Left ventricle myocardium superior (tissue), 1 donor: ENCODE data around the gene AXIN2. TPM values are rescaled to one million over a fixed set of nuclear protein-coding genes. Genes with fewer than 3 reads are reported as not detected.
"Not testable (repeated sequence)": the region's sequence is repeated elsewhere in the genome, so short reads cannot be mapped to it uniquely, and the experiment has no call there.

ENCODE experiments used
- ATAC-seq: fragments of 200-7000 bp; cut with Tn5 transposase; one replicate; pipeline ENCODE4 v1.9.1; 2020; ENCODE audit warnings: mild to moderate bottlenecking, moderate library complexity
- DNase-seq: peaks from one replicate; pipeline ENCODE4 v3.0.0-alpha.2; 2020
- intact Hi-C: fragments of 100-400 bp; cut with micrococcal nuclease; formaldehyde crosslinking; loops from one replicate; pipeline ENCODE4 v1.11.0; 2022
- total RNA-seq: library from RNA; stranded (reverse); fragmentation: NEBNext Ultra II Directional; extraction: Animal tissue kit (Norgen Biotek cat#: 25700); gene quantifications from one replicate; pipeline ENCODE4 v1.2.1, GENCODE V29; 2021
- donor health status: DM: no; HTN: yes; CAD: no; lungs with severe emphysema.

AXIN2 gene
- total RNA-seq, 1 donor from 2014 or later: 17.2 TPM

DNA sequence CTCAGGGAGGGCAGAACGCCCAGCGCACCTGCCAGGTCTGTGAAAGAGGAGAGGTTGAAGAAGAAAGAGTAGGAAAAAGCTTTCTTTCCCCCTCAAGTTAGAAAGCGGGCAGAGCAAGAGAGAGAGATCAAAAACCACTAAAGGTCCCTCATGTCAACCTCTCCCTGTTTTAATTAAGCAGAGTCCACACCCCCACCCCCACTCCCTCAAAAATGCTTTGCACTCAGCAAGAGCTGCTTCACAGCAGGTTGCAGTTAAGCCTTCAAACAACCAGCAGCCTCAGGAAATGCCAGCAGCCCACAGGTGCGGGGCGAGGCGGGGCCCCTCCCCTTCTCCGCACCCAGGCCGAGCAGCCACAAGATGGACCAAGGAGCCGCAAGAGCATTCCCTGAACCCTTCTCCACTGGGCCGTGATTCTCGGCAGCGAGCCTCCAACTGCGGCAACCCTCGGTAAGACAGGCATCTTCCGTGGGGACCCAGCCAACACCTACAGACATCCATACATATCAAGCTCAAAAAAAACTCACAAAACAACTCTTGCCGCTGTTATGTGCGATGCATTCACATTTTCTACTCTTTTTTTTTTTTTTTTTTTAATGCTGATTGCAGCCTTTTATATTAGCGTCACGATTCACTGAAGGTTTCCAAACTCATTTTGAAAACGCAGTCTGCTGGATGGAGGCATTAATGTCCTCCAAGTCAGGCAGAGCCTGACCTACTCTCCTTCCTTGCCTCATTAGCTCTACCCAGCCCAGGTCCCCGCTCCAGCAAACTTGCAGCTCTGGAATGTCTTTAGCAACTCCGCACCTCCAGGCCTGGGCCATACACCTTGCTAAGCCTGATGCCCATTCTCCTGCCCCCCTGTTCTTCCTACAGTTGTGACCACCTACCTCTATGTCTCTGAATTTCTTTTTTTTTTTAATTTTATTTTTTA, 66.1 kb downstream of the AXIN2 start:
- intact Hi-C loops: no loop called here
- no peak for DNase-seq
- no peak for ATAC-seq

DNA sequence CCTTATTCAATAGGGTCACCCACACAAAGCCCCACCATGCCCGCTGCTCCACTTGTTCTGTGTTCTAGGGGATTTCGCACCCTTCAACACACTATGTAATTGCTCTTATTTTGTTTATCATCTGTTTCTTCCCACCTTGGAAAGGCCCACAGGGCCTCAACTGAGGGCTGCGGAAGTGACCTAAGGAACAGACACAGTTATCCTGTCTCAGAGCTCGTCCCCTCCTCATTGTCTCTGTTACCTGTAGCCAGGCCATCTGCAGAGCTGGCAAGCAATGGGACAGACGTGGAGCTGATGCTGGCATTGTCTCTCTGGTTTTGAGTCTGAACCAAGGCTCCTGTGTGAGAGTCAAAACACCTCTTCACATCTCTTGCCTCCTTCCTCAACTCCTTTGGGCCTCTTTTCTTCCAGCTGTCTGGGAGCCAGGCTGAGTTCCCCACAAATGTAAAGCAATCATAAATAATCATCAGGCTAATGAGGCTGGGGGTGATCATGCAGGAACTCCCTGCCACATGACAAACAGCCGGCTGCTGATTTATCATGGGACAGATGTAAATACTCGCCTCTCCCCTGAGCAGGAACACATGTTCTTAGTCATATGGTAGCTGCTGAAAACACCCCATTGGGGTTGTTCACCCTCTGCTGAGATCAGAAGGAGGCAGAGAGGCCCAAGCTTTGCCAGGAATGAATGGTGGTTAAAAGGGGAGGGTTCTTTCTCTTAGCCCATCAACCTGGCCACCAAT, 71.9 kb downstream of the AXIN2 start:
- intact Hi-C loops: no loop called here
- no peak for DNase-seq
- no peak for ATAC-seq

DNA sequence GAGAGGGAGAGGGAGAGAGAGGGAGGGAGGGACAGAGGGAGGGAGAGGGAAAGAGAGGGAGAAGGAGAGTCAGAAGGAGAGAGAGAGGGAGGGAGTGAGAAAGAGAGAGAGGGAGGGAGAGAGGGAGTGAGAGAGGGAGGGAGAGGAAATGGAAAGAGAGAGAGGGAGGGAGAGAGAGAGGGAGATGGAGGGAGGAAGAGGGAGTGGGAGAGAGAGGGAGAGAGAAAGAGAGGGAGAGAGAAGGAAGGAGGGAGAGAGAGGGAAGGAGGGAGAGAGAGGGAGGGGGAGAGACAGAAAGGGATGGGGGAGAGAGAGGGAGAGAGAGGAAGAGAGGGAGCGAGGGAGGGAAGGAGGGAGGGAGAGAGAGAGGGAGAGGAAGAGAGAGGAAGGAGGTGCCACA, 72.8 kb downstream of the AXIN2 start:
- no peak for DNase-seq
- ATAC-seq: no peak
- intact Hi-C loops: no loop called here

DNA sequence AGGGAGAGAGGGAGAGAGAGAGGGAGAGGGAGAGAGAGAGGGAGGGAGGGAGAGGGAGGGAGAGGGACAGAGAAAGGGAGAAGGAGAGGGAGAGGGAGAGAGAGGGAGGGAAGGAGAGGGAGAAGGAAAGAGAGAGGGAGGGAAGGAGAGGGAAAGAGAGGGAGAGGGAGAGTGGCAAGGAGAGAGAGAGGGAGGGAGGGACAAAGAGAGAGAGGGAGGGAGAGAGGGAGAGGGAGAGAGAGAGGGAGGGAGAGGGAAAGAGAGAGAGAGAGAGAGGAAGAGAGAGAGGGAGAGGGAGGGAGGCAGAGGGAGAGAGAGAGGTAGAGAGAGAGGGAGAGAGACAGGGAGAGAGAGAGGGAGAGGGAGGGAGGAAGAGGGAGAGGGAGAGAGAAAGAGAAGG, 73.5 kb downstream of the AXIN2 start:
- intact Hi-C loops: no loop called here
- DNase-seq (no peak), ATAC-seq (no peak)

DNA sequence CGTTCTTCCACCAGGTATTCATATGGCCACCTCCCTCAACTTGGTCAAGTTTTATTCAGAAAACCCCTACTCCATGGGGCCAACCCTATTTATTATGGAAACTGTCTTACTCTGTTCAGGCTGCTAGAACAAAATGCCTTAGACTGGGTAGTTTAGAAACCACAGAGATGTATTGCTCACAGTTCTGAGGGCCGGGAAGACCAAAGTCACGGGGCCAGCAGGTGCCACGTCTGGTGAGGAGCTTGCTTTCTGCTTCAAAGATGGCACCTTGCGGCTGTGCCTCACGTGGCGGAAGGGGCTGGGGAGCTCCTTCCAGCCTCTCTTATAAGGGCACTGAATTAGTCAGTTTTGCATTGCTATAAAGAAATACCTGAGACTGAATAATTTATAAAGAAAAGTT, 74.3 kb downstream of the AXIN2 start:
- intact Hi-C loops: no loop called here
- DNase-seq: no peak

DNA sequence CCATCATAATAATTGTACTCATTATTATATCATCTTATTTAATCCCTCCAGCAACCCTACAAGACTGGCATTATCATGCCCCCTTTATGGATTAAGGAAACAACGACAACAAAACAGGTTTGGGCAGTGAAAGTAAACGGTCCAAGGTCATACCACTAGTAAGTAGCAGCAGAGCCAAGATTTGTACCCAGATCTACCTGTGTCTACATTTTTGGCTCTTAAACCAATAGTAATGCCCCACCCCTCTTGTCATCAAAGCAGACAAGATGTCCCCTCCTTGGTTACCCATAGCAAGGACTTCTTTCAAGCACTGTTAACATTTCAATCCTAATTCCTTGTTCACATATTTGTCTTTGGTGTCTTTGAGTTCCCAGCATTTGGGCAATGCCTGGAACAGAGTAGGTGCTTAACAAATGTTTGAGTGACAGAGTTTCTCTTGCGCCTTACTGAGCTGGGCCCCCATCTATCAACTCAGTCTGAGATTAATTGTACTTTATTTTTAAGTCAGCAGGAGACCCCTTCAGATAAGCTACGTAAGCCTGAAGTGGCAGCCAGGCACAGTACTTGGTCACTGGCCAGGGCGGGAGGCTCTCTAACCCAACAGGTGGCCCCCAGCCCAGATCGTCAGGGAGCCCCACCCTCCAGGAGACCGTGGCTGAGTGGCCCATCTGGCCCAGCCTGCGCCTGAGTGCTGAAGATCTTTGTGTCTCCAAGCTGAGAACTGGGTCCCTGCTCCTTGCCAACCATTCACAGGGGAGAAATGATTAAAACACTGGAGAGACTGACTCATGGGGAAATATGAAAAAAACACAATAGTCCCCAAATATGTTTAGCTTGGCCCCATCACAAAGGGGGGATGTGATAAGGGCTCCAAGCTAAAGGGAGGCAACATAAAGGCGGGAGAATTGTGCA, 75.8 kb downstream of the AXIN2 start:
- ATAC-seq (peak; percentile 91), DNase-seq (peak; percentile 75)
- intact Hi-C loops: no loop called here

More for the DNA sequence above, 74.3 kb downstream of the AXIN2 start:
- ATAC-seq: no peak

DNA sequence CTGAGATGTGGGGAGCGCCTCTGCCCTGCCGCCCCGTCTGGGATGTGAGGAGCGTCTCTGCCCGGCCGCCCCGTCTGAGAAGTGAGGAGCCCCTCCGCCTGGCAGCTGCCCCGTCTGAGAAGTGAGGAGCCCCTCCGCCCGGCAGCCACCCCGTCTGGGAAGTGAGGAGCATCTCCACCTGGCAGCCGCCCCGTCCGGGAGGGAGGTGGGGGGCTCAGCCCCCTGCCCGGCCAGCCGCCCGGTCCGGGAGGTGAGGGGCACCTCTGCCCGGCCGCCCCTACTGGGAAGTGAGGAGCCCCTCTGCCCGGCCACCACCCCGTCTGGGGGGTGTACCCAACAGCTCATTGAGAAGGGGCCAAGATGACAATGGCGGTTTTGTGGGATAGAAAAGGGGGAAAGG, 77.0 kb downstream of the AXIN2 start:
- intact Hi-C loops, DNase-seq, ATAC-seq: not testable (repeated sequence)

DNA sequence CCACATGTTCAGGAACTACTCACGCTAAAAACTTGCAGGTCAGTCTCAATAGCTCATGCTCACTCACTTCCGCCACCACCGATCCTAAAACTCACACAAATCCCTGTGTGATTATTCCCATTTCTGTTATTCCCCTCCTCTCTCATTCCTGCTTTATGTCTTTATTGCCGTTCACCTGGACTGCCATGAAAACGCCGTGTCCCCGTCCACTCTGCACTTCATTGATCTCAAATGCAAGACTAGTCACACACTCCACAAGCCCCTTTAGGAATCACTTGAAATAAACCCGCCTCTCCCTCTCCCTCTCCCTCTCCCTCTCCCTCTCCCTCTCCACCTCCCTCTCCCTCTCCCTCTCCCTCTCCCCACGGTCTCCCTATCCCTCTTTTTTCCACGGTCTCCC, 78.0 kb downstream of the AXIN2 start:
- intact Hi-C loops: no loop called here
- ATAC-seq: no peak
- no peak for DNase-seq

DNA sequence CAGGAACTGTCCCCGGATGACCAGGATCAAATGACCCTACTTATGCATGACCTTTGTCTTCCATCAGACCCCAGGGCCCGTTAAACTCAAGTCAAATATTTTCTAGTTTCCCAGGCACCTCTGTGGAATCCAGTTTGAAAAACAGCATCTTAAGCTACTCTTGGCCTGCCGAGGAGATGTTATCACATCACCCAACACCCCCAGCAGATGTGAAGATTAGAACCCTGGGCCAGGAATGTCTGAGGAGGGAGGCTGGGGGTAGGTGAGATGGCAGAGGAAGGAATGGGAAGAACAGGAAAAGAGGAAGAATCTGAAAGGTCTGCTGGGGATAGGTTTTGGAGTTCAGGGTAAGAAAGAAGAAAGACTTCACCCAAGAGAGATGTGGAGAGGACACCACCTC, 79.2 kb downstream of the AXIN2 start:
- no peak for DNase-seq
- intact Hi-C loops: no loop called here
- ATAC-seq: no peak

DNA sequence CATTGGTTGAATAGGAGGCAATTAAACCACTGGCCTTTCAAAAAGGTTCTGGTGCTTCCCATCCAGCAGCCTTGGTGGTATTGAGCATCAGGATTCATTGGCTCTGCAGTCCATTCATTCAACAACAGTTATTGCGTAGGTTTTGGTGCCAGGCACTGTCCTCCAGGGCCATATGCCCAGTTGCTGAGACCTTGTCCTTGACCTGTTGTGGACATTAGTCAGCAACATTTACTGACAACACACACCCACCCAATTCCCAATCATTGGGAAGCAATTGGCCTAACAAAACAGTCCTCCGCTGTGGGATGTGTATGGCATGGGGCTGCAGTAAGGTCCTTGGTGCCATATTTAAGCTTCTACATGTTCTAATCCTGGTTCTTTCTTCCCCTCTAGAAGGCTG, 82.2 kb downstream of the AXIN2 start:
- ATAC-seq (no peak), DNase-seq (no peak)
- intact Hi-C loops: no loop called here
